ENCODE data around the gene DIP2A.
"Not testable (repeated sequence)": the region's sequence is repeated elsewhere in the genome, so short reads cannot be mapped to it uniquely, and the experiment has no call there.

The DIP2A gene

GRCh38 chr21:46568562-46568961 lies 109.9 kb downstream of the DIP2A start:
- peaks cover 50% of the 10 kb centered on the region for H3K36me3 ChIP-seq
- H3K27me3 ChIP-seq (ENCODE audit: insufficient read depth, low read depth, severe bottlenecking) = no peaks in the 10 kb centered on the region

GRCh38 chr21:46569081-46569480 lies 110.4 kb downstream of the DIP2A start:
- H3K36me3 ChIP-seq = peaks cover 47% of the 10 kb centered on the region
- H3K27ac ChIP-seq = no peak overlapping the region
- H3K4me3 ChIP-seq (ENCODE audit: low read depth, low read length) = no peak overlapping the region
- no peak for DNase-seq
- TF ChIP-seq CTCF (IDR thresholded peaks at IDR 0.05; ENCODE audit: low read depth, low read length) = no peak
- H3K9me3 ChIP-seq (ENCODE audit: severe bottlenecking) = no peaks in the 10 kb centered on the region
- H3K27me3 ChIP-seq (ENCODE audit: insufficient read depth, low read depth, severe bottlenecking) = no peaks in the 10 kb centered on the region

More at GRCh38 chr21:46568562-46568961, 109.9 kb downstream of the DIP2A start:
- no peak overlapping the region for H3K27ac ChIP-seq
- H3K9me3 ChIP-seq (ENCODE audit: severe bottlenecking) = no peaks in the 10 kb centered on the region
- H3K4me3 ChIP-seq (ENCODE audit: low read depth, low read length) = no peak overlapping the region
- TF ChIP-seq CTCF (IDR thresholded peaks at IDR 0.05; ENCODE audit: low read depth, low read length) = no peak
- DNase-seq = no peak

- TF ChIP-seq CTCF (IDR thresholded peaks at IDR 0.05; ENCODE audit: low read depth, low read length) = no peak
- H3K36me3 ChIP-seq = peaks cover 45% of the 10 kb centered on the region
- DNase-seq = no peak
These were observed 111.4 kb downstream of the DIP2A start for GRCh38 chr21:46570119-46570518.

GRCh38 chr21:46570631-46571030 lies 111.9 kb downstream of the DIP2A start:
- TF ChIP-seq CTCF (IDR thresholded peaks at IDR 0.05; ENCODE audit: low read depth, low read length) = no peak

More at GRCh38 chr21:46570119-46570518, 111.4 kb downstream of the DIP2A start:
- Histone ChIP-seq H3K4me3 (ENCODE audit: low read depth, low read length) (no peak overlapping the region), H3K9me3 (ENCODE audit: severe bottlenecking) (no peaks in the 10 kb centered on the region), H3K27me3 (ENCODE audit: insufficient read depth, low read depth, severe bottlenecking) (no peaks in the 10 kb centered on the region), H3K27ac (no peak overlapping the region)

DNA sequence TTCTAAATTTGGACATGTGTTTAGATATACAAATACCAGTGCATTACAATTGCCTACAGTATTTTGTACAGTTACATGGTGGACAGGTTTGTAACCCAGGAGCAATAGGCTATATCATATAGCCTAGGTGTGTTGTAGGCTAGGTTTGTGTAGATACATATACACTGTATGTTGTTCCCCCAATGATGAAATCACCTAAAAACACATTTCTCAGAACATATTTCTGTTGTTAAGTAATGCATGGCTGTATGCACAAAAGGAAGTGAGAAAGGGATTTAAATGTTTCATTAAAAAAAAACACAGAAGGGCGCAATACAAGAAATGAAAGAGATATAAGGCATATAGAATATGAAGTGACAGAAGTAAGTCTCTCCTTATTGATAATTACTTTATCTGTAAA lies 114.2 kb downstream of the DIP2A start:
- Histone ChIP-seq H3K4me3 (ENCODE audit: low read depth, low read length) (no peak overlapping the region), H3K36me3 (peaks cover 21% of the 10 kb centered on the region), H3K27me3 (ENCODE audit: insufficient read depth, low read depth, severe bottlenecking) (no peaks in the 10 kb centered on the region), H3K27ac (no peak overlapping the region), H3K9me3 (ENCODE audit: severe bottlenecking) (no peaks in the 10 kb centered on the region)
- no peak for TF ChIP-seq CTCF (IDR thresholded peaks at IDR 0.05; ENCODE audit: low read depth, low read length)
- no peak for DNase-seq

More at GRCh38 chr21:46570631-46571030, 111.9 kb downstream of the DIP2A start:
- Histone ChIP-seq H3K4me3 (ENCODE audit: low read depth, low read length) (no peak overlapping the region), H3K36me3 (peaks cover 42% of the 10 kb centered on the region), H3K9me3 (ENCODE audit: severe bottlenecking) (no peaks in the 10 kb centered on the region), H3K27ac (no peak overlapping the region), H3K27me3 (ENCODE audit: insufficient read depth, low read depth, severe bottlenecking) (no peaks in the 10 kb centered on the region)
- DNase-seq = no peak

DNA sequence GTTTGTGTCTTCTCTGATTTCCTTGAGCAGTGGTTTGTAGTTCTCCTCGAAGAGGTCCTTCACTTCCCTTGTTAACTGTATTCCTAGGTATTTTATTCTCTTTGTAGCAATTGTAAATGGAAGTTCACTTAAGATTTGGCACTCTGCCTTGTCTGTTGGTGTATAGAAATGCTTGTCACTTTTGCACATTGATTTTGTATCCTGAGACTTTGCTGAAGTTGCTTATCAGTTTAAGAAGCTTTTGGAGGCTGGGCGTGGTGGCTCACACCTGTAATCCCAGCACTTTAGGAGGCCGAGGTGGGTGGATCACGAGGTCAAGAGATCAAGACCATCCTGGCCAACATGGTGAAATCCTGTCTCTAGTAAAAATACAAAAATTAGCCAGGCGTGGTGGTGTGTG lies 119.1 kb downstream of the DIP2A start:
- not testable (repeated sequence) for H3K4me3 ChIP-seq (ENCODE audit: low read depth, low read length); H3K27me3 ChIP-seq (ENCODE audit: insufficient read depth, low read depth, severe bottlenecking); DNase-seq; H3K27ac ChIP-seq; H3K36me3 ChIP-seq
- peaks cover 19% of the 10 kb centered on the region for H3K9me3 ChIP-seq (ENCODE audit: severe bottlenecking)

- H3K36me3 ChIP-seq; H3K27ac ChIP-seq; H3K4me3 ChIP-seq (ENCODE audit: low read depth, low read length); H3K27me3 ChIP-seq (ENCODE audit: insufficient read depth, low read depth, severe bottlenecking); DNase-seq: not testable (repeated sequence)
- H3K9me3 ChIP-seq (ENCODE audit: severe bottlenecking) = peaks cover 23% of the 10 kb centered on the region
These were observed 120.7 kb downstream of the DIP2A start for GRCh38 chr21:46579394-46579793.

Data from WERI-Rb-1 (cell line).